Osteoblast (primary cell): Measurements from ENCODE around the gene TTLL1. TPM values are rescaled to one million over a fixed set of nuclear protein-coding genes. Genes with fewer than 3 reads are reported as not detected.

Experiments
- DNase-seq: peaks from one replicate; pipeline ENCODE4 v3.0.0; 2011; ENCODE audit warnings: low spot score, mixed read lengths; ENCODE audit not compliant: insufficient read length; ENCODE audit errors: missing footprints
- H2AFZ ChIP-seq: 2 replicates; pipeline ENCODE4 v1.6.0; 2011; ENCODE audit warnings: mild to moderate bottlenecking, low read length
- H3K27ac ChIP-seq: 2 replicates; pipeline ENCODE4 v1.5.1; 2011; ENCODE audit warnings: mild to moderate bottlenecking, low read depth, low read length, moderate library complexity
- H3K27me3 ChIP-seq: 2 replicates; pipeline ENCODE4 v1.6.0; 2012; ENCODE audit warnings: mild to moderate bottlenecking, control low read depth, inconsistent platforms, low read length, moderate library complexity; ENCODE audit not compliant: insufficient read depth
- H3K36me3 ChIP-seq: 2 replicates; pipeline ENCODE4 v1.5.1; 2011; ENCODE audit warnings: mild to moderate bottlenecking, low read length, control low read depth, moderate library complexity; ENCODE audit not compliant: insufficient read depth
- H3K4me1 ChIP-seq: 2 replicates; pipeline ENCODE4 v1.5.1; 2011; ENCODE audit warnings: mild to moderate bottlenecking, low read length, control low read depth, moderate library complexity; ENCODE audit not compliant: insufficient read depth
- H3K4me2 ChIP-seq: 2 replicates; pipeline ENCODE4 v1.6.0; 2011; ENCODE audit warnings: mild to moderate bottlenecking, low read length; ENCODE audit not compliant: insufficient read depth
- H3K4me3 ChIP-seq: fragments of 200-600 bp; sonication (generic); 3 replicates; pipeline ENCODE4 v1.5.1; 2012; ENCODE audit warnings: mild to moderate bottlenecking, low read length, inconsistent platforms; ENCODE audit not compliant: insufficient read depth
- H3K79me2 ChIP-seq: 2 replicates; pipeline ENCODE4 v1.6.0; 2012; ENCODE audit warnings: mild to moderate bottlenecking, low read length, control low read depth, inconsistent platforms; ENCODE audit not compliant: insufficient read depth
- H3K9me3 ChIP-seq: 2 replicates; pipeline ENCODE4 v1.5.1; 2011; ENCODE audit warnings: low read depth, low read length, control low read depth
- H4K20me1 ChIP-seq: 2 replicates; pipeline ENCODE4 v1.6.0; 2012; ENCODE audit warnings: mild to moderate bottlenecking, low read length, control low read depth; ENCODE audit not compliant: insufficient read depth
- CTCF ChIP-seq: IDR thresholded peaks from 2 replicates; pipeline ENCODE4 v1.5.1; 2011; ENCODE audit warnings: mild to moderate bottlenecking, low read depth, low read length, moderate library complexity; ENCODE audit errors: extremely low read depth
- total RNA-seq: library from RNA; depleted of rRNA; stranded (reverse); fragments of >200 nt; gene quantifications from 2 replicates; pipeline ENCODE4 v1.2.3, GENCODE V29; 2012

TTLL1 gene
- total RNA-seq, 1 donor: 15.9 TPM

DNA sequence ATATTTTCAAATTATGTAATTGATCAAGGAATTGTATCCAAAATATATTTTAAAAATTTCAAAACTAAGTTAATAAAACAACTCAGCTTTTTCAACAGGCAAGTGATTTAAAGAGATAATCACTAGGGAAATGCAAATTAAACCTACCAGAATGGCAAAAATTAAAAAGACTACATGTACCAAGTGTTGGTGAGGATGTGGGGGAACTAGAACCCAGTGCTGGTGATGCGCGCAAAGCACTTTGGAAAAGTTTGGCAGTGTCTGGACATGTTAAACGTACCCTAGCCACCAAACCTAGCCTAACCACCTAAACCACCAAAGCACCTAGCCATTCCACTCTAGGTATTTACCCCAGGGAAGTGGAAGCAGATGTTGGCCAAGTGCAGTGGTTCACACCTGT, 97.1 kb downstream of the TTLL1 start:
- H3K79me2 ChIP-seq: peaks cover 79% of the 10 kb centered on the region
- H3K4me3 ChIP-seq: no peak overlapping the region
- peak; percentile 77 for DNase-seq
- no peaks in the 10 kb centered on the region for H3K27me3 ChIP-seq
- no peak for TF ChIP-seq CTCF
- peaks cover 11% of the 10 kb centered on the region for H4K20me1 ChIP-seq
- H3K4me1 ChIP-seq: peaks cover 60% of the 10 kb centered on the region
- no peaks in the 10 kb centered on the region for H3K9me3 ChIP-seq
- H2AFZ ChIP-seq: no peak overlapping the region
- no peak overlapping the region for H3K4me2 ChIP-seq
- H3K36me3 ChIP-seq: no peaks in the 10 kb centered on the region
- peak overlapping the region; percentile 24 for H3K27ac ChIP-seq

DNA sequence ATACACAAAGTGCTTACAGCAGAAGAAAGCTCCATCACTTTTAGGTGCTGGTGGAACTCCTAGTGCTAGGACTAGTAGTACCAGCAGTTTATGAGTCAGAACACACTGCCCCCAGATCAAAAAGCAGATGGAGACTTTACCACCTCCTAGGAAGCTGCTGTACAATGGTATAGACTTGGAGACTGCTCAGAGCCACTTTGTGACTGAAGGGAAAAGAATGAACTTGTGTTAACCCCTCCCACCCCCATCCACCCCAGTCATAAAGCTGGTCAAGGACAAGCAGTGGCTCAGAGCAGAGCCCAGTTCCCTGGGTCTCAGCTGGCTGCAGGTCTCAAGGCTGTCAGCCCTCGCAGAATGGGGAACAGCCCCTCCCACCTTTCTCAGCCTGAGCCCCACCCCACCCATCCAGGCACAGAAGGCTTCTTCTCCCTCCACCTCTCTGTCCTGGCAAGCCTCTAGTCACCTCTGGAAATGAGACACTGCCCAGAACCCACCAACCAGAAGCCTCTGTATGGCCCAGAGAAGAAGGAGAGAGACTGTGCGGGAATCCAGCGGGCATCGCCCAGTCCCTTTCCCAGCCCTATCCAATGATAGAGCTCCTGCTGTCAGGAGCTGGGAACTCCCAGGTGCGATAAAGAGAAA, 98.1 kb downstream of the TTLL1 start:
- no peak for TF ChIP-seq CTCF
- no peaks in the 10 kb centered on the region for H3K36me3 ChIP-seq
- peaks cover 79% of the 10 kb centered on the region for H3K79me2 ChIP-seq
- peak overlapping the region; percentile 77 for H3K27ac ChIP-seq
- H2AFZ ChIP-seq: no peak overlapping the region
- H3K9me3 ChIP-seq: no peaks in the 10 kb centered on the region
- peak overlapping the region; percentile 31 for H3K4me3 ChIP-seq
- peak; percentile 91 for DNase-seq
- peaks cover 19% of the 10 kb centered on the region for H4K20me1 ChIP-seq
- peak overlapping the region; percentile 65 for H3K4me2 ChIP-seq
- H3K27me3 ChIP-seq: no peaks in the 10 kb centered on the region
- peaks cover 53% of the 10 kb centered on the region for H3K4me1 ChIP-seq

- Histone ChIP-seq H3K4me2 (peak overlapping the region; percentile 65), H3K9me3 (no peaks in the 10 kb centered on the region), H2AFZ (no peak overlapping the region), H3K27ac (peak overlapping the region; percentile 77), H3K4me3 (peak overlapping the region; percentile 31), H3K36me3 (no peaks in the 10 kb centered on the region), H4K20me1 (peaks cover 19% of the 10 kb centered on the region), H3K27me3 (no peaks in the 10 kb centered on the region), H3K4me1 (peaks cover 47% of the 10 kb centered on the region), H3K79me2 (peaks cover 83% of the 10 kb centered on the region)
- peak; percentile 68 for TF ChIP-seq CTCF
- DNase-seq: peak; percentile 96
Measured at GRCh38 chr22:42990131-42990838, 98.9 kb downstream of the TTLL1 start.

Other genes starting within 250 kb of the TTLL1 start
- gene ARFGAP3, start 232.1 kb downstream of the TTLL1 start, total RNA-seq: 90.5 and 91.6 TPM in 2 replicates
- gene PACSIN2, start 74.2 kb downstream of the TTLL1 start, total RNA-seq: 33.0 and 38.0 TPM in 2 replicates
- gene BIK, start 21.4 kb upstream of the TTLL1 start, total RNA-seq: not detected in 2 replicates
- gene MCAT, start 54.0 kb upstream of the TTLL1 start, total RNA-seq: 12.7 and 21.4 TPM in 2 replicates
- 274 and 297 TPM in 2 replicates for gene TSPO, start 62.2 kb upstream of the TTLL1 start, total RNA-seq
- gene TTLL12, start 97.7 kb upstream of the TTLL1 start, total RNA-seq: 29.0 and 29.2 TPM in 2 replicates